Gastrocnemius medialis (tissue), 4 donors: ENCODE results near the gene RERE.

Source experiments
- POLR2A ChIP-seq, 2 donors: fragments of 450-650 bp; IDR thresholded peaks; one replicate each; pipeline ENCODE4 v1.6.1; 2017; ENCODE audit warnings: antibody characterized with exemption in 2 of 2, mild to moderate bottlenecking in 2 of 2, moderate library complexity in 2 of 2
- TF ChIP-seq, protein P1 (sequence below), 5 experiments: fragments of 450-650 bp in 3 of 5; fragments of 200-600 bp in 2 of 5; sonication (generic) in 2 of 5; IDR thresholded peaks in 4 of 5; conservative IDR thresholded peaks in 1 of 5; 1 replicate in 4 of 5; 2 replicates in 1 of 5; pipeline ENCODE4 v1.5.1; 2016 to 2019; ENCODE audit warnings: antibody characterized with exemption in 5 of 5, mild to moderate bottlenecking in 3 of 5, moderate library complexity in 3 of 5

GRCh38 chr1:8633741-8634501 lies 183.5 kb downstream of the RERE start:
- no peak for TF ChIP-seq POLR2A (IDR thresholded peaks at IDR 0.05)
- TF ChIP-seq, protein P1, sequence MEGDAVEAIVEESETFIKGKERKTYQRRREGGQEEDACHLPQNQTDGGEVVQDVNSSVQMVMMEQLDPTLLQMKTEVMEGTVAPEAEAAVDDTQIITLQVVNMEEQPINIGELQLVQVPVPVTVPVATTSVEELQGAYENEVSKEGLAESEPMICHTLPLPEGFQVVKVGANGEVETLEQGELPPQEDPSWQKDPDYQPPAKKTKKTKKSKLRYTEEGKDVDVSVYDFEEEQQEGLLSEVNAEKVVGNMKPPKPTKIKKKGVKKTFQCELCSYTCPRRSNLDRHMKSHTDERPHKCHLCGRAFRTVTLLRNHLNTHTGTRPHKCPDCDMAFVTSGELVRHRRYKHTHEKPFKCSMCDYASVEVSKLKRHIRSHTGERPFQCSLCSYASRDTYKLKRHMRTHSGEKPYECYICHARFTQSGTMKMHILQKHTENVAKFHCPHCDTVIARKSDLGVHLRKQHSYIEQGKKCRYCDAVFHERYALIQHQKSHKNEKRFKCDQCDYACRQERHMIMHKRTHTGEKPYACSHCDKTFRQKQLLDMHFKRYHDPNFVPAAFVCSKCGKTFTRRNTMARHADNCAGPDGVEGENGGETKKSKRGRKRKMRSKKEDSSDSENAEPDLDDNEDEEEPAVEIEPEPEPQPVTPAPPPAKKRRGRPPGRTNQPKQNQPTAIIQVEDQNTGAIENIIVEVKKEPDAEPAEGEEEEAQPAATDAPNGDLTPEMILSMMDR (IDR thresholded peaks at IDR 0.05 in 4 of 5, conservative IDR thresholded peaks at IDR 0.05 in 1 of 5) = no peak
